OCI-LY3 (cell line): ENCODE results near the gene ZSWIM8.

Source experiments
- EZH2phosphoT487 ChIP-seq: fragments of 200-600 bp; shearing (Covaris generic); IDR thresholded peaks from 2 replicates; pipeline ENCODE4 v1.6.1; 2018; ENCODE audit warnings: antibody characterized with exemption, mixed run types, low read depth
- TF ChIP-seq, protein P1 (sequence below): fragments of 200-600, 300-600 bp; sonication (generic); IDR thresholded peaks from 2 replicates; pipeline ENCODE4 v1.5.1; 2014; ENCODE audit warnings: antibody characterized with exemption, low read length, low read depth

DNA sequence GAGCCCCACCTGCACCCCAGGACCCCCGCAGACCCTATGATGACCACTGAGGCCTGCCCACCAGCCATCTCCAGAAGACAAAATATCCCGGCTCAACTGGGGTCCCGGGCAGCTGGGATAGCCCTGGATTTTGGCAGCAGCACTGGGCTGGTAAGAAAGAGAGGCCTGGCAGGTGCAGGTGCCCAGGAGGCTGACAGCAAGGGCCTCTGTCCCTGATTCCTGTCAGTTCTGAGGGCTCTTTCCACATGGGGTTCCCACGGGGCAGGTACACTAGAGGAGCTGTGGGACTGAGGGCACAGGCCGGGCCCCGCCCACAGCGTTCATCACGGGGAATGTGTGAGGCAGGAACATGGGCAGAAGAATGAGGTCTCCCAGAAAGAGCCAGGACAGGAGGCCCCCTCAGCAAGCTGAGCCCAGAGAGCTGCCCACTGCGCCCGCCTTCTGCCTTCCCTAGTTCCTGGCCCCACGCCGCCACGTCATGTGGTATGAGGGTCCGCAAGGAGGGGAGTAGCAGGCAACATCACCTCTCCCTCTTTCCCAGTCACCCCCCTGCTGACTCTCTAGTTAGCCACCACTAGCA is 38.8 kb downstream of the ZSWIM8 start:
- TF ChIP-seq, protein P1, sequence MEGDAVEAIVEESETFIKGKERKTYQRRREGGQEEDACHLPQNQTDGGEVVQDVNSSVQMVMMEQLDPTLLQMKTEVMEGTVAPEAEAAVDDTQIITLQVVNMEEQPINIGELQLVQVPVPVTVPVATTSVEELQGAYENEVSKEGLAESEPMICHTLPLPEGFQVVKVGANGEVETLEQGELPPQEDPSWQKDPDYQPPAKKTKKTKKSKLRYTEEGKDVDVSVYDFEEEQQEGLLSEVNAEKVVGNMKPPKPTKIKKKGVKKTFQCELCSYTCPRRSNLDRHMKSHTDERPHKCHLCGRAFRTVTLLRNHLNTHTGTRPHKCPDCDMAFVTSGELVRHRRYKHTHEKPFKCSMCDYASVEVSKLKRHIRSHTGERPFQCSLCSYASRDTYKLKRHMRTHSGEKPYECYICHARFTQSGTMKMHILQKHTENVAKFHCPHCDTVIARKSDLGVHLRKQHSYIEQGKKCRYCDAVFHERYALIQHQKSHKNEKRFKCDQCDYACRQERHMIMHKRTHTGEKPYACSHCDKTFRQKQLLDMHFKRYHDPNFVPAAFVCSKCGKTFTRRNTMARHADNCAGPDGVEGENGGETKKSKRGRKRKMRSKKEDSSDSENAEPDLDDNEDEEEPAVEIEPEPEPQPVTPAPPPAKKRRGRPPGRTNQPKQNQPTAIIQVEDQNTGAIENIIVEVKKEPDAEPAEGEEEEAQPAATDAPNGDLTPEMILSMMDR: no peak
- no peak for TF ChIP-seq EZH2phosphoT487
